ENCODE results near the gene CLMN. TPM values are rescaled to one million over a fixed set of nuclear protein-coding genes. Genes with fewer than 3 reads are reported as not detected.

CLMN gene
- total and polyA plus RNA-seq, 2 of the 13 experiments (the other 11 are each of a cell fraction or from before 2014, with no cell fraction given) = 15.1 to 16.7 TPM

- TF ChIP-seq HOXA5 (CRISPR knock-in tag; IDR thresholded peaks at IDR 0.05) (peak; percentile 8; the same call in 1 of the 2 replicates), POGK (CRISPR knock-in tag; conservative IDR thresholded peaks at IDR 0.05) (peak; percentile 71; the same call in 1 of the 2 replicates), PAF1 (CRISPR knock-in tag; IDR thresholded peaks at IDR 0.05) (no peak), TAF1 (CRISPR knock-in tag; IDR thresholded peaks at IDR 0.05) (peak; percentile 62; the same call in 1 of the 2 replicates), ZNF580 (CRISPR knock-in tag; IDR thresholded peaks at IDR 0.05; ENCODE audit: borderline replicate concordance, low read depth) (peak; percentile 37; the same call in 1 of the 2 replicates), YY1 (IDR thresholded peaks at IDR 0.05; ENCODE audit: insufficient read depth, insufficient replicate concordance, low read depth, low read length) (peak; percentile 92), RXRB (CRISPR knock-in tag; IDR thresholded peaks at IDR 0.05; ENCODE audit: borderline replicate concordance) (peak; percentile 64; the same call in 1 of the 2 replicates), ZEB1 (IDR thresholded peaks at IDR 0.05; ENCODE audit: insufficient replicate concordance, low read depth) (no peak), RXRA (CRISPR knock-in tag; IDR thresholded peaks at IDR 0.05) (peak; percentile 87), CTCF (CRISPR knock-in tag; IDR thresholded peaks at IDR 0.05) (0 out of 2 replicates have a peak, but pooled peaks have one; percentile 11), NKX3-1 (CRISPR knock-in tag; IDR thresholded peaks at IDR 0.05) (0 out of 2 replicates have a peak, but pooled peaks have one; percentile 54), ZNF441 (CRISPR knock-in tag; IDR thresholded peaks at IDR 0.05; ENCODE audit: borderline replicate concordance) (peak; percentile 22; the same call in 1 of the 2 replicates), EED (CRISPR knock-in tag; IDR thresholded peaks at IDR 0.05) (0 out of 2 replicates have a peak, but pooled peaks have one; percentile 1), TBP (CRISPR knock-in tag; IDR thresholded peaks at IDR 0.05) (no peak), ZNF788 (CRISPR knock-in tag; IDR thresholded peaks at IDR 0.05; ENCODE audit: borderline replicate concordance) (0 out of 2 replicates have a peak, but pooled peaks have one; percentile 11), ZNF256 (CRISPR knock-in tag; conservative IDR thresholded peaks at IDR 0.05) (no peak), TBX3 (IDR thresholded peaks at IDR 0.05; ENCODE audit: borderline replicate concordance) (peak; percentile 70), TMF1 (CRISPR knock-in tag; IDR thresholded peaks at IDR 0.05; ENCODE audit: low read depth) (0 out of 2 replicates have a peak, but pooled peaks have one; percentile 73), NR2C2 (CRISPR knock-in tag; IDR thresholded peaks at IDR 0.05; ENCODE audit: borderline replicate concordance) (peak; percentile 99), ZNF513 (CRISPR knock-in tag; conservative IDR thresholded peaks at IDR 0.05) (no peak), ZNF781 (CRISPR knock-in tag; IDR thresholded peaks at IDR 0.05; ENCODE audit: borderline replicate concordance, not compliant biosample characterization) (peak; percentile 25), ZNF616 (CRISPR knock-in tag; IDR thresholded peaks at IDR 0.05; ENCODE audit: low read depth) (peak; percentile 33; the same call in 1 of the 2 replicates), TEAD2 (CRISPR knock-in tag; IDR thresholded peaks at IDR 0.05) (0 out of 2 replicates have a peak, but pooled peaks have one; percentile 19), IRF2 (CRISPR knock-in tag; IDR thresholded peaks at IDR 0.05) (peak; percentile 54; the same call in 1 of the 2 replicates)
Measured at GRCh38 chr14:95157327-95158189, 162.2 kb downstream of the CLMN start, which contains the start of gene DICER1 (continued).

Data from HepG2 (cell line).